CD4-positive, alpha-beta T cell treated with Interleukin-6 for 4 hours (primary cell): ENCODE results near the gene TMBIM1.

Experiments
- DNase-seq: peaks from one replicate; pipeline ENCODE4 v3.0.0-alpha.2; 2020; ENCODE audit warnings: mixed read lengths

The TMBIM1 gene

GRCh38 chr2:218292048-218293014, at the start of gene TMBIM1:
Gene TMBIM1 (minus strand): TSS chr2:218292503. CDS start chr2:218282141, 10,362 bp downstream.
- peak; percentile 84 for DNase-seq

DNA sequence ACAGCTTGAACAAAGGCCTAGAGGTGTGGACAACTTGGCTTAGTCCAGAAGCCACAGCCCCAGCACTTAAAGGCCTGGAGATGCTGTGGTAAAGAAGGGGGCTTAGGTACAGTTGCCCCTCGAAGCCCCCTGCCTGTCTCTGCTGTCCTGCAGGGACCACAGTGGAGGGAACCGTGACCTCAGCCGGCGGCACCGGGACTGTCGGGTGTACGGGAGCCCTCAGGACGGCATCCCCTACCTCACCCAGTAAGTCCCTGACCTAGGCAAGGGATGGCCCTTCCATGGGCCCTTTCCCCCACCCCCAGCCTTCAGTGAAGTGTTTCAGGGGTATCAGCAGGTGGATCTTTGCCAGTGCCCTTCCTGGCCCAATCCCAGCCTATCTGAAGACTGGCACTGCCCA, 49.1 kb upstream of the TMBIM1 start:
- DNase-seq = no peak

- no peak for DNase-seq
Measured at GRCh38 chr2:218340656-218341055, 48.4 kb upstream of the TMBIM1 start.

GRCh38 chr2:218334531-218334930, 42.2 kb upstream of the TMBIM1 start:
- DNase-seq = no peak

- DNase-seq = no peak
Measured at GRCh38 chr2:218332920-218333645, 40.8 kb upstream of the TMBIM1 start.

DNA sequence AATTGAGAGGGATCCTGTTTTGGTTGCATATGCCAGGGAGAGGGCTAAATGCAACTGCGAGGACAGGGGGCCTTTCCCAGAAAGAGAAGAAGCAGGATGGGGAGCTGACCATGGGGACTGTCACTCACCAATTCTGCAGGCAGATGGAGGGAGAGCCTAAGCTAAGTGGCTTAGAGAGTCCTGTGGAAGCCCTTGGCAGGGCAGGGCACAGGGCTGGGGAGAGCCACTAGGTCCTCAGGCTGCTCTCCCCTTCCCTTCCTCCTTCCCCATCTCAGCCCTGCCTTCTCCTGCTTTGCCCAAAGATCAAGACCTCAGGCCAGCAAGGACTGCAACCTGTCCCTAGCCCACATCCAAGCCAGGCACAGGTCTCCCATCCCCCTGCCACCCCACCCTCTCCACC, 40.0 kb upstream of the TMBIM1 start:
- no peak for DNase-seq

DNA sequence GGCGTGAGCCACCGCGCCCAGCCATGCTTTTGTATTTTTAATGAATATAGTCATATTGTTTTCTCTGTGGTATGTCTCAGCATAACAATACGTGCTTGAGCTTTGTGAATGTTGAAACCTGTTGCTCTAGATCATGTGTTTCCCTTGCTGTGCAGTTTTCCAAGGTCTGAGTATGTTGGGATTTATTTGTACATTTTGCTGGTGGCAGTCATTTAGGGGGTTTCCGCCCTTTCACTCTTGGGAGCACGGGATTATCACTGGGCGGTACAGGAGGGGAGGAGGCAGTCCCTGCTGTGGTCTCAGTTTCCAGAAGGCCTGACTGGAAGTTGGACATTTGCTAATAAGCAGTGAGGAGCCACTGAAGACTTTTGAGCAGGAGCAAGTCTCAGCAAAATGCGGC, 39.4 kb upstream of the TMBIM1 start:
- DNase-seq = no peak

DNA sequence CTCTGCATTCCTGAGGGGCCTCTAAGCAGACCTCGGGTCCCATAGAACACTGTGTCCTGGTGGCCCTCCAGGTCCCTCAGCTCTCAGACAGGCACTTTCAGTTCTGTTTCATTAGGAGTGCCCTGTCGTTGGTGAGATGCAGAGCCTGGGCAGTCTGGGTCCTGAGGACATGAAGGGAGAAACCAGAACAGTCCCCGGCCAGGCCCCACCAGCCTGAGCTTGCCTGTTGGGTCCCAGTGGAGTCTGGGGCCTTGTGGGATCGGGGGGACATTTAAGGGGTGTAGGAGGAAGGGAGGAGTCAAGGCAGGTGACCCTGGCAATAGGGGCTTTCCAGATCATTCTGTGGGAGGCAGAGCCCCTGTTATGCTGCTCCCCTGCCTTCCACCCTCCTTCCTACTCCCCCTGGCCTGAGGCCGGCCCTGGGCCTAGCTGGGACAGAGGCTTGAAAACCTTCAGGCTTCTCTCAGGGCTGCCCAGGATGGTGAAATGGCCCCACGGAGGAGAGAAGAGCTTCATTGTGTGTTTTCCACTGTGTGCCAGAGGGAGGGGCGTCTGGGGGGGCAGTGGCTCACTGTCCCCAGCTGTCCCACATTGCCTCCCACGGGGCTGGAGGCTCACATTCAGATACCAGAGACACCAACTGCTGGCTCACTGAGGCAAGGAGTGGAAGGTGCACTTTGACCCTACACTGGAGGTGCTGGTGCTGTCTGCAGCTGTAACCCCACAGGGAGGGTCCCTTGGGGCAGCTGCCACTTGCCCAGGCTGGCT, 37.7 kb upstream of the TMBIM1 start:
- no peak for DNase-seq

DNA sequence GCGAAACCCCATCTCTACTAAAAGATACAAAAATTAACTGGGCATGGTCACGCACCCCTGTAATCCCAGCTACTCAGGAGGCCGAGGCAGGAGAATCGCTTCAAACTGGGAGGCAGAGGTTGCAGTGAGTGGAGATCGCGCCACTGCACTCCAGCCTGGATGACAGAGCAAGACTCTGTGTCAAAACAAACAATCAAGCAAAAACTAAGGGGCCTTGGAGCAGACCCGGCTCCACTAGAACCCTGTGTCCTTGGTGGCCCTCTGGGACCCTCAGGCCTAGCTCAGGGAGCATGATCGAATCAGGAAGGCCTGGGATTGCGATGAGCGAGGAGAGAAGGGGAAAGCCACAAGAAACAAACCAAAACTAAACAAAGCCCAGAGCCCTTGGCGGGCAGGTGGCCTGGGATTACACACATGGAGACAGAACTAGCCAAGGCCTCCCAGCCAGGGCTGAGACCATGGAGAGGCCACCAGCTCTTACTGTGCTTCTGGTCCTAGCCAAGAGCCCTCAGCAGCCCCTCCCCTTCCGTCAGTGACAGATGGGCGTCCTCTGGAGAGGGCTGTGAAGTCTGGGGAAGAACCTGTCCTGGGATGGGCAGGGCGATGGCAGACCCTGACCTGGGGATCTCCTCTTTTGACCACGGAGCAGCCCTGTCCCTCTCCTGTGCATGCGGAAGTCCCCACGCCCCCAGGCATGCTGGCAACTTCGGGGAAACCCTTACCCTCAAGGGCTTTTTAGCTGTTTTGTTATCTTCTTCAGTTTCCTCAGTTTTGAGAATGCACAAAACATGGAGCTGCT, 36.9 kb upstream of the TMBIM1 start:
- DNase-seq = no peak

DNA sequence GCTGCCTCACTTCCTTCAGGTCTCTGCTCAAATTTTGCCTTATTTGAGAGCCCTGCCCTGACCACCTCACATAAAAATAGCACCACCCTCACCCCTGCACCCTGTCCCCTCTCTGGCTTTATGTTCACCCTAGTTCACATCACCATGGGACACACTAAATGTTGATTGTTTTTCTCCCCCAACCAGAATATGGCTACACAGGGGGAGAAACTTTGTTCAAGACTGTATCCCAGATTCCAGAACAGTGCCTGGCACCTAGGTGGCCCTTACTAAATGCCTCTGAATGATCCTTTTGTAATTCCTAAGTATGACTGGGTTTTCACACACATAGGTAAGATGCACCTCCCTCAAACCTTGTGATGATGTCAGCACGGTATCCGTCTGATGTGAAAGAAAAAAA, 36.0 kb upstream of the TMBIM1 start:
- no peak for DNase-seq

DNA sequence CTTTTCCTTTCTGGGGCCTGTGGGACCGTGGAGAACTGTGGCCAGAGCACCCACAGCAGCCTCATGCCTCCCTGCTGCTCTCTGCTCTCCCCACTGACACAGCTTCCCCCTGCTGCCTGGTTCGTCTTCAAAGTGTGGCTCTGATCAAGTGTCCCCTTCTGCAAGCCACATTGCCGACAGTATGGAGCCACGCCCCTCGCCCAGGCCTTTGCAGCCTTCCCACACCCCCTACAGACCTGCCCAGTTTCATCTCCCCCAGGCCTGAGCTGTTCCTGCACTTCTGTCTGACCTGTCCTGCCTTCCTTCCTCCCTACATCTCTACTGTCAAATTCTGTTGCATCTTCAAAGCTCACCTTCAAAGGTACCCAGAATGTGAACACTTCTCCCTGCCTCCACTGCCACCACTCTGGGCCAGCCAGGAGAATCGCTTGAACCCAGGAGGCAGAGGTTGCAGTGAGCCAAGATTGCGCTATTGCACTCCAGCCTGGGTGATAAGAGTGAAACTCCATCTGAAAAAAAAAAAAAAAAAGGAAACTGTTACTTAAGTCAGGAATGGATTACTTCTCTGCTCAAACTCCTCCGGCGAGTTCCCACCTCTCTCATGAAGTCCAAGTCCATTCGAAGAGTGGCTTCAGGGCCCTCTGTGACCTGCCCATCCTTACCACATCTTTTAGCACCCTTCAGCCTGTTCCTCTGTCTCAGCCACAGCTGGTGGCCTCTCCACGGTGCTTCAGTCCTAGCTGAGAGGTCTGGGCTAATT, 35.3 kb upstream of the TMBIM1 start:
- no peak for DNase-seq

DNA sequence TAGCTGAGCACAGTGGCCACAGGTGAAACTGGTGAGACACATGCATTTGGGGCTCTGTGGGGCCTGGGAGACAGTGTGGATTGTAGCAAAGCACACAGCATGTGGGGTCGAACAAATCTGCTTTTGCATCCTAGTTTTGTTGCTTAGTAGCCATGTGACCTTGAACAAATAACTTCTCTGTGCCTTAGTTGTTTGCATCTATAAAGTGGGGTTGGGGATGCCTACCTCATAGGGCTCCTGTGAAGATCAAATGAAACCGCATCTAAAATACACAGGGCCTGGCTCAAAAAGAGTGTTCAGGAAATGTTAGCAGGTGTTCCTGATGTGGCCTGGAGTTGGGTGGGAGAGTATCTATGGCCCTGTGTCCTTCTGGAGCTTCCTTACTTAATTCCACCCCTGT, 34.0 kb upstream of the TMBIM1 start:
- no peak for DNase-seq

DNA sequence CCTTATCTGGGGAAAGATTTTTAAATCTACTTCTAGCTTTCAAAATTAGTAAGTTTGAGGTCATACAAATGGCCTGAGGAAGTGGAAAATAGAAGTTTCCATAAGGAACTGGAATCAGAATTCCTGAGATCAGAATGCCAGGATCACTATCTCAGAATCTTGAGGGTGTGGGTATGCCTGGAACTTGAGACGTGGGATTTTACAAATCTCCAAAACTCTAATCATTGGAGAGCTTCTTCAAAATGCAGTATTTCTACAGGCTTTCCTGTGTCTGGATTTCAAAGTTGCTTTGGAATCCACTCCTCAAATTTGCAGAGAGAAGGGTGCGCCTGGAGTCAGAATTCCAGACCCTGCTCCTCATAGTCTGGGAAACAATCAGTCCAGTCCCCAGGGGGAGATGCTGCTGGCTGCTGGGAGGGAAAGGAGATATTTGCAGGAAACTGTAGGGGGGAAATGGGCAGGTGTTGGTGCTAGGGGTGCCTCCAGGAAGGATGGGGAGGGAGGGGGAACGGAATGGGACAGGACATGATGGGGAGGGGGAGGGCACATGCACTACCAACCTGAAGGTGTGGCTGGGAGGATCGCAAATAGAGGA, 33.4 kb upstream of the TMBIM1 start:
- no peak for DNase-seq

GRCh38 chr2:218323526-218324472, 31.5 kb upstream of the TMBIM1 start:
- no peak for DNase-seq

GRCh38 chr2:218322768-218323525, 30.6 kb upstream of the TMBIM1 start:
- peak; percentile 61 for DNase-seq

- DNase-seq = no peak
Measured at GRCh38 chr2:218320704-218321336, 28.5 kb upstream of the TMBIM1 start.

DNA sequence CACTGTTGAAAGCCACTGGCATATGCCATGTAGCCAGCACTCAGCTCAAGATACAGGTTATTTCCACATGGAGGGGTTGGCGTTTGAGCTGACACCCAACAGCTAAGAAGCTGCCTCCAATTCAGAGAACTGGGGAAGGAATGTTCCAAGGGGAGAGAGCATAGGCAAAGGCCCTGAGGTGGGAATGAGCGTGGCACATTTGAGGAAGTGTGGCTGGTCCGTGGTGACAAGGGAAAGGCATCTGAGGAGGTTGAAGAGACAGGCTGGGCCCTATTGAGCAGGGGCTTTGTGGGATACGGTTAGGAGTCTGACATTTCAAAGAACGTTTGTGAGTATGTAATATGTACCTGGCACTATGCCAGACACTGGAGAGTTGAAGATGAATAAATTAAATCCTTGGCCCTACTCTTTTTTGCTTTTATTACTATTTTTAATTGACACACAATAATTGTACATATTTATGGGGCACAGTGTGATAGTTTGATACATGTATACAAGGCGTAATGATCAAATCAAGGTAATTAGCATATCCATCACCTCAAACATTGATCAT, 27.6 kb upstream of the TMBIM1 start:
- DNase-seq = no peak

- no peak for DNase-seq
Measured at GRCh38 chr2:218318241-218318640, 25.9 kb upstream of the TMBIM1 start.
